Measurements from ENCODE around the gene TPM2.
"Not testable (repeated sequence)": the region's sequence is repeated elsewhere in the genome, so short reads cannot be mapped to it uniquely, and the experiment has no call there.

TPM2 gene

GRCh38 chr9:35650341-35651158, 39.2 kb downstream of the TPM2 start, which contains the start of gene SIT1:
Gene SIT1, minus strand, starts transcription at chr9:35650931. Its CDS starts 78 bp downstream, at chr9:35650853.
- no peak for DNase-seq

- no peak for DNase-seq
Observed at GRCh38 chr9:35649431-35650340, 40.0 kb downstream of the TPM2 start.

- no peak for DNase-seq
Observed at GRCh38 chr9:35646533-35647265, 43.0 kb downstream of the TPM2 start.

- no peak for DNase-seq
Observed at GRCh38 chr9:35646153-35646532, 43.6 kb downstream of the TPM2 start.

- DNase-seq = not testable (repeated sequence)
Observed at GRCh38 chr9:35645736-35646135, 44.0 kb downstream of the TPM2 start.

- no peak for DNase-seq
Observed at GRCh38 chr9:35643046-35643445, 46.7 kb downstream of the TPM2 start.

- DNase-seq = not testable (repeated sequence)
Observed at GRCh38 chr9:35641478-35641877, 48.2 kb downstream of the TPM2 start.

- not testable (repeated sequence) for DNase-seq
Observed at GRCh38 chr9:35640431-35640830, 49.3 kb downstream of the TPM2 start.

DNA sequence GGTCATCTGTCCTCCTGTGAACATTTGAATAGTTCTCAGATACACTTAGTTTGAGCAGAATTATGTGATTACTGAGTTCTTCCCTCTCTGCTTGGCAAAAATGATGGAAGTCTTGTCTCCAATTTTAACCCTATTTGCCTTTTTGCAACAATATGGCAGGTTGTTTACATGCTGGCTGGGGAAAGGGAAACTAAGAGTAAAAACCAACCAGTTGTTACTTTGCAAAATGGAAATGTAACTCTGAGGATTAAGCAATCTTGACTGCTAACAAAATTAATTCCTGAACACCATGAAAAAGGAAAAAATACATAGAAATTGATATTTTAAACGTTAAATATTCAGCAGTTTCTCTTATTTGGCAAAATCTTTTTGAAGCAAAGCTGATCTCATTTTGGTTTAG, 50.1 kb downstream of the TPM2 start:
- no peak for DNase-seq

- DNase-seq = not testable (repeated sequence)
Observed at GRCh38 chr9:35639225-35639624, 50.5 kb downstream of the TPM2 start.

DNA sequence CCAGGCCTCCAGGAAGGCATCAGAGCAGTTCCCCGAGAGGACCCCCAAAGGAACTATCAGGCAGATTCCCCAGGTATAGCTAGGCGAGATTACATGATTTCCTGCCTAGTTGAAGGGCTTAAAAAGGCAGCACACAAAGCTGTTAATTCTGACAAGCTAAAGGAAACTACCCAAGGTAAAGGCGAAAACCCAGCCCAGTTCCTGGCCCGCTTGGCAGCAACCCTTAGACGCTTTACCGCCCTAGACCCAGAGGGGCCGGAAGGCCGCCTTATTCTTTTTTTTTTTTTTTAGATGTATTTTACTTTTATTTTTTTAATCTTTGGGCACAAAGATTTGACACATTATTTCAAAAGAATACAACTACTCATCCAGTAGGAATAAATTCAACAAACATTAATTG, 51.0 kb downstream of the TPM2 start:
- not testable (repeated sequence) for DNase-seq

DNA sequence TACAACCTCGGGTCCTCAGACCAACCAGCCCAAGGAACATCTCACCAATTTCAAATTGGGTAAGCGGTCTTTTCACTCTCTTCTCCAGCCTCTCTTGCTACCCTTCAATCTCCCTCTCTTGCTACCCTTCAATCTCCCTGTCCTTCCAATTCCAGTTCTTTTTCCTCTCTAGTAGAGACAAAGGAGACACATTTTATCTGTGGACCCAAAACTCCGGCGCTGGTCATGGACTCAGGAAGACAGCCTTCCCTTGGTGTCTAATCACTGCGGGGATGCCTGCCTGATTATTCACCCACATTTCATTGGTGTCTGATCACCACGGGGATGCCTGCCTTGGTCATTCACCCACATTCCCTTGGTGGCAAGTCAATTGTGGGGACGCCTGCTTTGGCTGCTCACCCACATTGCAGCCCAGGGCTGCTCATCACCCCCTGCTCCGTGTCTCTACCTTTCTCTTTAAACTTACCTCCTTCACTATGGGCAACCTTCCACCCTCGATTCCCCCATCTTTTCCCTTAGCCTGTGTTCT, 52.2 kb downstream of the TPM2 start:
- DNase-seq = not testable (repeated sequence)

DNA sequence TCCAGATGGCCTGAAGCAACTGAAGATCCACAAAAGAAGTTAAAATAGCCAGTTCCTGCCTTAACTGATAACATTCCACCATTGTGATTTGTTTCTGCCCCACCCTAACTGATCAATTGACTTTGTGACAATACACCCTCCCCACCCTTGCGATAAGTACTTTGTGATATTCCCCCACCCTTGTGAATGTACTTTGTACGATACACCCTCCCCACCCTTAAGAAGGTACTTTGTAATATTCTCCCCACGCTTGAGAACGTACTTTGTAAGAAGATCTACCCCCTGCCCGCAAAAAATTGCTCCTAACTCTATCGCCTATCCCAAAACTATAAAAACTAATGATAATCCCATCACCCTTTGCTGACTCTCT, 52.9 kb downstream of the TPM2 start:
- DNase-seq = not testable (repeated sequence)

DNA sequence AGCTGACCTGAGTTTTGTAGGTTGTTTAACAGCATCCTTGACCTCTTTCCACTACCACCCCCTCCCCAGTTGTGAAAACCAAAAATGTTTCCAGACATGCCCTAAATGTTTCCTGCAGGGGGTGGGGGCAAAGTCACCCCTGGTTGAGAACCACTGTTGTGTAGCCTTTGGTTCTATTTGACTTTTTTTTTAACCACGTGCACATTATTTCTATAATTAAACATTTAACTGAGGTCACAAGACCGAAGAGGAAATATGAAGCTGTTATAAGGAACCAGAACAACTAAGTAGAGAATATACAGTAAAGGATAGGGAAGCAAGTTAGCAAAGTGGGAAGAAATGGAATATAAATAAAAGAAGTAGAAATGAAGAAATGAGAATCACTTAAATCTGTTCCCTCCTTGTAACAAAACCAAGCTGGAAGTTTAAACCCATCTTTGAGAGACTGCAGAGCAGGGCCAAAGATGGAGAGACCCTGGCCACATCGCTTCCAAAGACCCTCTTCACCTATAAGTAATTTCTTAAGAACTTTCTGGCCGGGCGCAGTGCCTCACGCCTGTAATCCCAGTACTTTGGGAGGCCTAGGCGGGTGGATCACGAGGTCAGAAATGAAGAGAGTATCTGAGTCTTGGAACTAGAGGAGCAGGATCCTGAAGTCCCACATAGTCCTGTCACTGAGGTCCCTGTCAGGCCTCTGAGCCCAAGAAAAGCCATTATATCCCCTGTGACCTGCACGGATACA, 53.4 kb downstream of the TPM2 start:
- no peak for DNase-seq

DNA sequence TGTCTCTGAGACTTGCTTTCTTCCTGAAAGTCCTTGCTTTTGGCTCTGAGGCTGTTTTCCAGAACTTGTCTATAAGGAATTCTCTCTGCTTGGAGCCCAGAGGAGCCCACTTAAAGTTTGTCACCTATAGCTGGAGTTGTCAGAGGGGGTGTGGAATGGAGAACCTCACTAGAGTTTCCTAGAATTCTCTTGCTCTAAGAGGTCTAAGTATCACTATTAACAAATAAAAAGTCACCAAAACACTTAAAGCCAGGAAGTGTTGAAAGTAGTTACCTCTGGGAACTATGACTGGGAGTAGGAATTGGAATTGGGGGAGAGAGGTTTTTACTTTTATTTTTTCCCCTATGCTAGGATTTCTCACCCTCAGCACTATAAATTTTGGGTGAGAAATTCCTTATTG, 54.0 kb downstream of the TPM2 start:
- DNase-seq = no peak

All from NCI-H187 treated with DMSO at 0.1 percent for 48 hours (cell line).